AG09309 (cell line): ENCODE measurements around the gene PNLIPRP1.

Experiments used
- DNase-seq: peaks from one replicate; pipeline ENCODE4 v3.0.0-alpha.2; 2010; ENCODE audit warnings: low read depth
- H3K4me3 ChIP-seq: 2 replicates; pipeline ENCODE4 v1.5.1; 2011; ENCODE audit warnings: mild to moderate bottlenecking, low read depth, low read length, moderate library complexity; ENCODE audit not compliant: control insufficient read depth
- TF ChIP-seq, protein P1 (sequence below): IDR thresholded peaks from 2 replicates; pipeline ENCODE4 v1.5.1; 2011; ENCODE audit warnings: mild to moderate bottlenecking, low read depth, low read length, inconsistent platforms; ENCODE audit not compliant: insufficient read depth, control insufficient read depth; ENCODE audit errors: missing control alignments

The PNLIPRP1 gene

DNA sequence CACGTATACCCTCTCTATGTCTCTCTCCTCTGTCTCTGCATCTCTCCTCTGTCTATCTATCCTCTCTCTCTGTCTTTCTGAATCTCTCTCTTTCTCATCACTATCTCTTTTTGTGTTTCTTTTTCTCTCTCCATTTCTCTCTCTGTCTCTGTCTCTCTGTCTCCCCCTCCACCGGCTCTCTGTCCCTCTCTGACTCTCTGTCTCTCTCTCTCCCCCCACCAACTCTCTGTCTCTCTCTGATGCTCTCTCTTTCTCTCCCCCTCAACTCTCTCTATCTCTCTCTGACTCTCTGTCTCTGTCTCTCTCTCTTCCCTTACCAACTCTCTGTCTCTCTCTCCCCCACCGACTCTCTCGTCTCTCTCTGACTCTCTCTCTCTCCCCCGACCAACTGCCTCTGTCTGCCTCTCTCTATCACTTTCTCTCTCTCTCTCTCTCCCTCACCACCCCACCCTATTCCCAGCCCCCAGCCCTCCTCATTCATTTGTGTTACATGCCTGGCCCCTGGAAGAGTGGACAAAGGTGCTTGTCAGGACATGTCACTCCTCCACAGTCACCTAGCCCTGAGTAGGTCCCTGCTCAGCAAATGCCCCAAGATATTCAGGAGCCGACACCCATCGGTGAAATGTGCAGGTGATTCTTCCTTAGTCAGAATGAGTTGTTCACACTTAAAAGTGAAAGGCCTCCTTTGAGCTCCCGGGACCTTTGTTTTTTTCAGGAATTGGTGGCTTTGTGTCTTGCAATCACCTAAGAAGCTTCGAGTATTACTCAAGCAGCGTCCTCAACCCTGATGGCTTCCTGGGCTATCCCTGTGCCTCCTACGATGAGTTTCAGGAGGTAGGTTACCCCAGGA is 43.6 kb downstream of the PNLIPRP1 start:
- TF ChIP-seq, protein P1, sequence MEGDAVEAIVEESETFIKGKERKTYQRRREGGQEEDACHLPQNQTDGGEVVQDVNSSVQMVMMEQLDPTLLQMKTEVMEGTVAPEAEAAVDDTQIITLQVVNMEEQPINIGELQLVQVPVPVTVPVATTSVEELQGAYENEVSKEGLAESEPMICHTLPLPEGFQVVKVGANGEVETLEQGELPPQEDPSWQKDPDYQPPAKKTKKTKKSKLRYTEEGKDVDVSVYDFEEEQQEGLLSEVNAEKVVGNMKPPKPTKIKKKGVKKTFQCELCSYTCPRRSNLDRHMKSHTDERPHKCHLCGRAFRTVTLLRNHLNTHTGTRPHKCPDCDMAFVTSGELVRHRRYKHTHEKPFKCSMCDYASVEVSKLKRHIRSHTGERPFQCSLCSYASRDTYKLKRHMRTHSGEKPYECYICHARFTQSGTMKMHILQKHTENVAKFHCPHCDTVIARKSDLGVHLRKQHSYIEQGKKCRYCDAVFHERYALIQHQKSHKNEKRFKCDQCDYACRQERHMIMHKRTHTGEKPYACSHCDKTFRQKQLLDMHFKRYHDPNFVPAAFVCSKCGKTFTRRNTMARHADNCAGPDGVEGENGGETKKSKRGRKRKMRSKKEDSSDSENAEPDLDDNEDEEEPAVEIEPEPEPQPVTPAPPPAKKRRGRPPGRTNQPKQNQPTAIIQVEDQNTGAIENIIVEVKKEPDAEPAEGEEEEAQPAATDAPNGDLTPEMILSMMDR: no peak
- no peak overlapping the region for H3K4me3 ChIP-seq
- DNase-seq: no peak

DNA sequence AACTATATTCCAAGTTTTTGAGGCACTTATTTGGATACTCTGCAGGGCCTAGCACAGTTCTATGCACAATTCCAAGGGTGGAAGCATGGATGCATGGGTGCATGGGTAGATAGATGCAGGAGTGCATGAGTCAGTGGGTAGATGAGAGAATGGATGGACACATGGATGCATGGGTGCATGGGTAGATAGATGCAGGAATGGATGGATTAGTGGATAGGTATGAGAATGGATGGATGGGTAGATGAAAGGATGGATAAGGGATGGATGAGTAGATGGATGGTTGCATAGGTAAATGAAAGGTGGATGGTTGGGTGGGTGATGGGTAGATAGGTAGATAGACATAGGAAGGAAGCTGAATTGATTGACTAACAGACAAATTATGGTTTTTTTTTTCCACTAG is 45.6 kb downstream of the PNLIPRP1 start:
- no peak overlapping the region for H3K4me3 ChIP-seq
- TF ChIP-seq, protein P1: no peak
- DNase-seq: no peak

DNA sequence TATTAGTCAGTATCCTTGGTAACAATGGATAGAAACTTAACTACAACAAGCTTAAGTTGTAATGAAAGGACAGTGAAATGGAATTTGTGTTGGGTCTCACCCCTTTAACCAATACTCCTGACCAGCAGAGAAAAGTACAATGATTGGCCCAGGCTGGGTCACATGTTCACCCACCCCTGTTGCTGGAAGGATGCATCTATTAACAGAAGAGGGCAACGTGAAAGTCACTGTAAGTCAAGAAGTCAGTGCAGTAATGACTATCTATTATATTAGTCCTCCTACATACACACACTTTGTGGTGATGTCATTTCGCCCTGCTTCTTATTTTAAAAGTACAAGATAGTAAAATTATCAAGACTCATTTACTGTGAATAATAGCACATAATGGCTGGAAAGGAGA is 46.2 kb downstream of the PNLIPRP1 start:
- DNase-seq: no peak
- H3K4me3 ChIP-seq: no peak overlapping the region
- TF ChIP-seq, protein P1: no peak

DNA sequence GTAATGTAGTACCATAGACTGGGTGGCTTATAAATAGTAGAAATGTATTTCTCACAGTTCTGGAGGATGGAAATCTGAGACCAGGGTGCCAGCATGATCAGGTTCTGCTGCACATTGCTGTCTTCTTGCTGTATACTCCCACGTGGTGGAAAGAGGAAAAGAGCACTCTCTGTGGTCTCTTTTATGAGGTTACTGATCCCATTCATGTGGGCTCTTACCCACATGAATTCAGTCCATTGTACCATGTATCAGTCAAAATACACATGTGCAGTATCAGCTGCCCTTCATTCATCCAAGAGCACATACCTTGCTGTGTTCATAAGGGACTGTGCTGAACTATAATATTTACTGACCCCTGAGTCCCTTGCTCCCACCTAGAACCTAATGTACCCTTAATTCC is 47.1 kb downstream of the PNLIPRP1 start:
- H3K4me3 ChIP-seq: no peak overlapping the region
- TF ChIP-seq, protein P1: no peak
- no peak for DNase-seq

DNA sequence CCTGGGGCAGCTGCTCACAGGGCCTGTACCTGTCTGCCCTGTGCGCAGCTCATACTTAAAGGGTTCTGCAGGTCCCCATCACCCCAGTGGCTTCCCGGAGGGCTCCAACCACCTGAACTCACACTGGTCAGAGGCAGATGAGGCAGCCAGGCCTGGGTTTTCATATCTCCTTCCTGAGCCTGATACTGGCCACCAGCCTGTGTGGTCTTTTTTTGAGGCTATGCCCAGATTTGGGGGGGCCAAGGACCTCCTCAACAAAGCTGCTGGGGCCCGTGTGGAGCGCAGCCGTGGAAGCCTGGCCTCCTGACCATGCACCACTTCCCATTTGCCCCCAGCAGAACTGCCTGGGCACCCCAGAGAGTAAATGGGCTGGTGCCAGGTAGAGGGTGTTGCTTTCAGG is 55.7 kb downstream of the PNLIPRP1 start:
- TF ChIP-seq, protein P1: no peak
- no peak for DNase-seq
- H3K4me3 ChIP-seq: no peak overlapping the region

DNA sequence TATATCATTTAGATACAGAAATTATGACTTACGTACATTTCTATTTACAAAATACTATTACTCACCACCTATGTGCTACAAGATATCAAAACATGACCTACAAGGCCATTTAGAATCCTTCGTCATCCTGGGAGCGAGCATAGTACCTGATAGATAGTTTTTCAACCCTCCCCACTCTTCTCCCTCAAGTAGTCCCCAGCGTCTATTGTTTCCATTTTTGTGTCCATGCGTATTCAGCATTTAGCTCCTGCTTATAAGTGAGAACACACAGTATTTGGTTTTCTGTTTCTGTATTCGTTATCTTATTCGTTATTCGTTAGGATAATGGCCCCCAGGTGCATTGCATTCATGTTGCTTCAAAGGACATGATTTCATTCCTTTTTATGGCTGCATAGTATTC is 58.1 kb downstream of the PNLIPRP1 start:
- H3K4me3 ChIP-seq: no peak overlapping the region
- TF ChIP-seq, protein P1: no peak
- DNase-seq: no peak

DNA sequence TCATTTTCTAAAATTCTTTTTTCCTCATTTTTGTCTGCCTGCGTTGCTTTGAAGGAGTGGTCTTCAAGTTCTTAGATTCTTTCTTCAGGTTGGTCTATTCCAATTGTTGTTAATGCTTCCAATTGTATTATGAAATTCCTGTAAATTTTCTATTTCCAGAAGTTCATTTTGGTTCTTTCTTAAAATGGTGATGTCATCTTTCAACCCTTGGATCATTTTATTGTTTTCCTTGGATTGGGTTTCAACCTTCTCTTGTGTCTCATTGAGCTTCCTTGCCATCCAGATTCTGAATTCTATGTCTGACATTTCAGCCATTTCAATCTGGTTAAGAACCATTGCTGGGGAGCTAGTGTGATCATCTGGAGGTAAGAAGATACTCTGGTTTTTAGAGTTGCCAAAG is 63.1 kb downstream of the PNLIPRP1 start:
- DNase-seq: no peak
- no peak overlapping the region for H3K4me3 ChIP-seq
- TF ChIP-seq, protein P1: no peak
